Fibroblast of pulmonary artery (primary cell): ENCODE measurements around the gene TBP.
"Not testable (repeated sequence)": the region's sequence is repeated elsewhere in the genome, so short reads cannot be mapped to it uniquely, and the experiment has no call there.

ENCODE experiments used
- DNase-seq: peaks from one replicate; pipeline ENCODE4 v3.0.0-alpha.2; 2010; ENCODE audit warnings: low read depth
- H3K4me3 ChIP-seq: replicated peaks from 2 replicates; pipeline ENCODE4 v1.5.1; 2011; ENCODE audit warnings: low read depth, mild to moderate bottlenecking, control low read depth, low read length, moderate library complexity
- CTCF ChIP-seq: IDR thresholded peaks from 2 replicates; pipeline ENCODE4 v1.5.1; 2011; ENCODE audit warnings: mild to moderate bottlenecking, control low read depth, low read length, inconsistent platforms; ENCODE audit errors: missing control alignments

The TBP gene

GRCh38 chr6:170605574-170606259, 51.5 kb downstream of the TBP start:
- no peak for TF ChIP-seq CTCF
- DNase-seq: no peak
- H3K4me3 ChIP-seq: no peak overlapping the region

- not testable (repeated sequence) for H3K4me3 ChIP-seq, DNase-seq
Observed at GRCh38 chr6:170609225-170609624, 55.1 kb downstream of the TBP start.

GRCh38 chr6:170612256-170612804, 58.2 kb downstream of the TBP start:
- not testable (repeated sequence) for H3K4me3 ChIP-seq, DNase-seq

- H3K4me3 ChIP-seq, DNase-seq: not testable (repeated sequence)
Observed at GRCh38 chr6:170616020-170616554, 61.9 kb downstream of the TBP start.
